ENCODE data around the gene CHST12.

The CHST12 gene

GRCh38 chr7:2357165-2357564, 46.2 kb upstream of the CHST12 start:
- TF ChIP-seq CTCF (IDR thresholded peaks at IDR 0.05; ENCODE audit: low read depth, low read length): no peak
- H3K27me3 ChIP-seq: no peaks in the 10 kb centered on the region
- no peaks in the 10 kb centered on the region for H3K9me3 ChIP-seq
- peak overlapping the region; percentile 90 for H3K4me3 ChIP-seq (ENCODE audit: low read depth, low read length)
- H3K36me3 ChIP-seq: peaks cover 67% of the 10 kb centered on the region
- H3K4me1 ChIP-seq: peaks cover 5% of the 10 kb centered on the region
- no peak for DNase-seq

- Histone ChIP-seq H3K36me3 (peaks cover 71% of the 10 kb centered on the region), H3K27me3 (no peaks in the 10 kb centered on the region), H3K9me3 (no peaks in the 10 kb centered on the region), H3K4me3 (ENCODE audit: low read depth, low read length) (peak overlapping the region; percentile 90; the same call in 1 of the 2 replicates), H3K4me1 (peaks cover 5% of the 10 kb centered on the region)
- DNase-seq: no peak
- no peak for TF ChIP-seq CTCF (IDR thresholded peaks at IDR 0.05; ENCODE audit: low read depth, low read length)
Observed at GRCh38 chr7:2357571-2357970, 45.8 kb upstream of the CHST12 start.

- Histone ChIP-seq H3K9me3 (no peaks in the 10 kb centered on the region), H3K36me3 (peaks cover 86% of the 10 kb centered on the region), H3K4me3 (ENCODE audit: low read depth, low read length) (no peak overlapping the region; the same call in 1 of the 2 replicates), H3K27me3 (no peaks in the 10 kb centered on the region), H3K4me1 (peaks cover 5% of the 10 kb centered on the region)
- TF ChIP-seq CTCF (IDR thresholded peaks at IDR 0.05; ENCODE audit: low read depth, low read length): no peak
- DNase-seq: no peak
Observed at GRCh38 chr7:2358968-2359527, 44.4 kb upstream of the CHST12 start.

GRCh38 chr7:2359610-2360009, 43.8 kb upstream of the CHST12 start:
- Histone ChIP-seq H3K4me1 (peaks cover 5% of the 10 kb centered on the region), H3K36me3 (peaks cover 92% of the 10 kb centered on the region), H3K9me3 (no peaks in the 10 kb centered on the region), H3K4me3 (ENCODE audit: low read depth, low read length) (0 out of 2 replicates have a peak overlapping the region, but pooled peaks have one; percentile 7), H3K27me3 (no peaks in the 10 kb centered on the region)
- no peak for TF ChIP-seq CTCF (IDR thresholded peaks at IDR 0.05; ENCODE audit: low read depth, low read length)
- no peak for DNase-seq

- Histone ChIP-seq H3K4me3 (ENCODE audit: low read depth, low read length) (no peak overlapping the region), H3K4me1 (peaks cover 5% of the 10 kb centered on the region), H3K27me3 (no peaks in the 10 kb centered on the region), H3K9me3 (no peaks in the 10 kb centered on the region), H3K36me3 (peaks cover 95% of the 10 kb centered on the region)
- no peak for TF ChIP-seq CTCF (IDR thresholded peaks at IDR 0.05; ENCODE audit: low read depth, low read length)
- DNase-seq: no peak
Observed at GRCh38 chr7:2360796-2361195, 42.6 kb upstream of the CHST12 start.

GRCh38 chr7:2362385-2363088, 40.9 kb upstream of the CHST12 start:
- Histone ChIP-seq H3K9me3 (no peaks in the 10 kb centered on the region), H3K4me1 (peaks cover 5% of the 10 kb centered on the region), H3K4me3 (ENCODE audit: low read depth, low read length) (no peak overlapping the region), H3K36me3 (peaks cover 100% of the 10 kb centered on the region), H3K27me3 (no peaks in the 10 kb centered on the region)
- TF ChIP-seq CTCF (IDR thresholded peaks at IDR 0.05; ENCODE audit: low read depth, low read length): no peak
- DNase-seq: no peak

Data from BE2C (cell line).